ENCODE measurements around the gene CREG1.

DNA sequence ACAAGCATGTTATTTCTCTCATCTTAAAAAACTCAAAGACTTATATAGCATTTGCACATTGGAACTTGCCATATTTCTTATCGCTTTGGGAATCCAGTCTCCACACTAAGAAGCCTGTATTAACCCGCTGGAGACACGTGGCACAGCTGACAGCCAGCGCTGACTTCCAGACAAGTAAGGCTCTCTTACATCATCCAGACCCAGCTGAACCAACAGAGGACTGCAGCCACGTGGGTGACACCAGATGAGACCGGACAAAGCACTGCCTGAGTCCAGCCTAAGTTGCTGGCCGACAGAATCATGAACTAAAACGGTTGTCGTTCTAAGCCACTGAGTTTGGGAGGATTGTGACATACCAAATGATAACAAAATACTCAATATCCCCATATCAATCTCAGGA, 28.9 kb downstream of the CREG1 start:
- TF ChIP-seq, protein P1, sequence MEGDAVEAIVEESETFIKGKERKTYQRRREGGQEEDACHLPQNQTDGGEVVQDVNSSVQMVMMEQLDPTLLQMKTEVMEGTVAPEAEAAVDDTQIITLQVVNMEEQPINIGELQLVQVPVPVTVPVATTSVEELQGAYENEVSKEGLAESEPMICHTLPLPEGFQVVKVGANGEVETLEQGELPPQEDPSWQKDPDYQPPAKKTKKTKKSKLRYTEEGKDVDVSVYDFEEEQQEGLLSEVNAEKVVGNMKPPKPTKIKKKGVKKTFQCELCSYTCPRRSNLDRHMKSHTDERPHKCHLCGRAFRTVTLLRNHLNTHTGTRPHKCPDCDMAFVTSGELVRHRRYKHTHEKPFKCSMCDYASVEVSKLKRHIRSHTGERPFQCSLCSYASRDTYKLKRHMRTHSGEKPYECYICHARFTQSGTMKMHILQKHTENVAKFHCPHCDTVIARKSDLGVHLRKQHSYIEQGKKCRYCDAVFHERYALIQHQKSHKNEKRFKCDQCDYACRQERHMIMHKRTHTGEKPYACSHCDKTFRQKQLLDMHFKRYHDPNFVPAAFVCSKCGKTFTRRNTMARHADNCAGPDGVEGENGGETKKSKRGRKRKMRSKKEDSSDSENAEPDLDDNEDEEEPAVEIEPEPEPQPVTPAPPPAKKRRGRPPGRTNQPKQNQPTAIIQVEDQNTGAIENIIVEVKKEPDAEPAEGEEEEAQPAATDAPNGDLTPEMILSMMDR (conservative IDR thresholded peaks at IDR 0.05; ENCODE audit: low read length) = no peak
- no peak for TF ChIP-seq EZH2phosphoT487 (IDR thresholded peaks at IDR 0.05; ENCODE audit: borderline replicate concordance, low read depth, low read length)
